ENCODE results near the gene ELSPBP1.

ELSPBP1 gene

GRCh38 chr19:48006762-48007161, 12.3 kb downstream of the ELSPBP1 start:
- H3K27ac ChIP-seq (ENCODE audit: low read length): no peak overlapping the region
- H3K36me3 ChIP-seq (ENCODE audit: insufficient read depth, low read length): no peaks in the 10 kb centered on the region
- ATAC-seq (ENCODE audit: insufficient read depth, low read depth) (no peak), DNase-seq (peak; percentile 8)
- no peaks in the 10 kb centered on the region for H3K79me2 ChIP-seq (ENCODE audit: insufficient read depth, low read length)
- no peaks in the 10 kb centered on the region for H3K9me3 ChIP-seq (ENCODE audit: insufficient read depth, low read length, severe bottlenecking)
- no peaks in the 10 kb centered on the region for H3K4me1 ChIP-seq (ENCODE audit: insufficient read depth, low read length)
- TF ChIP-seq EZH2 (IDR thresholded peaks at IDR 0.05; ENCODE audit: borderline replicate concordance, low read depth, low read length, severe bottlenecking) (no peak), CTCF (IDR thresholded peaks at IDR 0.05; ENCODE audit: borderline replicate concordance, extremely low read depth, low read length, poor library complexity, severe bottlenecking) (peak; percentile 56)
- no peak overlapping the region for H3K9ac ChIP-seq (ENCODE audit: low read depth, low read length)
- H3K4me2 ChIP-seq (ENCODE audit: insufficient read depth, low read length): no peak overlapping the region
- H4K20me1 ChIP-seq (ENCODE audit: insufficient read depth, low read length): no peaks in the 10 kb centered on the region
- H3K27me3 ChIP-seq (ENCODE audit: insufficient read depth, low read length, poor library complexity): no peaks in the 10 kb centered on the region
- no peak overlapping the region for H2AFZ ChIP-seq (ENCODE audit: low read depth, low read length)
- no peak overlapping the region for H3K4me3 ChIP-seq (ENCODE audit: low read depth in 1 of 2, low read length in 2 of 2)

- no peaks in the 10 kb centered on the region for H3K9me3 ChIP-seq (ENCODE audit: insufficient read depth, low read length, severe bottlenecking)
- H3K36me3 ChIP-seq (ENCODE audit: insufficient read depth, low read length): no peaks in the 10 kb centered on the region
- H3K4me2 ChIP-seq (ENCODE audit: insufficient read depth, low read length): no peak overlapping the region
- no peak overlapping the region for H3K27ac ChIP-seq (ENCODE audit: low read length)
- H3K27me3 ChIP-seq (ENCODE audit: insufficient read depth, low read length, poor library complexity): no peaks in the 10 kb centered on the region
- no peaks in the 10 kb centered on the region for H3K79me2 ChIP-seq (ENCODE audit: insufficient read depth, low read length)
- TF ChIP-seq EZH2 (IDR thresholded peaks at IDR 0.05; ENCODE audit: borderline replicate concordance, low read depth, low read length, severe bottlenecking) (no peak), CTCF (IDR thresholded peaks at IDR 0.05; ENCODE audit: borderline replicate concordance, extremely low read depth, low read length, poor library complexity, severe bottlenecking) (no peak)
- H4K20me1 ChIP-seq (ENCODE audit: insufficient read depth, low read length): no peaks in the 10 kb centered on the region
- no peaks in the 10 kb centered on the region for H3K4me1 ChIP-seq (ENCODE audit: insufficient read depth, low read length)
- no peak overlapping the region for H2AFZ ChIP-seq (ENCODE audit: low read depth, low read length)
- ATAC-seq (ENCODE audit: insufficient read depth, low read depth) (no peak), DNase-seq (no peak)
- no peak overlapping the region for H3K4me3 ChIP-seq (ENCODE audit: low read depth in 1 of 2, low read length in 2 of 2)
- H3K9ac ChIP-seq (ENCODE audit: low read depth, low read length): no peak overlapping the region
These were observed 16.7 kb downstream of the ELSPBP1 start for GRCh38 chr19:48010932-48011758.

GRCh38 chr19:48020686-48021085, 26.3 kb downstream of the ELSPBP1 start:
- H3K4me3 ChIP-seq (ENCODE audit: low read depth in 1 of 2, low read length in 2 of 2): no peak overlapping the region
- no peak overlapping the region for H3K4me2 ChIP-seq (ENCODE audit: insufficient read depth, low read length)
- H3K9ac ChIP-seq (ENCODE audit: low read depth, low read length): no peak overlapping the region
- H3K27ac ChIP-seq (ENCODE audit: low read length): no peak overlapping the region
- no peaks in the 10 kb centered on the region for H4K20me1 ChIP-seq (ENCODE audit: insufficient read depth, low read length)
- no peak for TF ChIP-seq EZH2 (IDR thresholded peaks at IDR 0.05; ENCODE audit: borderline replicate concordance, low read depth, low read length, severe bottlenecking)
- no peak for TF ChIP-seq CTCF (IDR thresholded peaks at IDR 0.05; ENCODE audit: borderline replicate concordance, extremely low read depth, low read length, poor library complexity, severe bottlenecking)
- no peaks in the 10 kb centered on the region for H3K4me1 ChIP-seq (ENCODE audit: insufficient read depth, low read length)
- H2AFZ ChIP-seq (ENCODE audit: low read depth, low read length): no peak overlapping the region
- H3K27me3 ChIP-seq (ENCODE audit: insufficient read depth, low read length, poor library complexity): peaks cover 17% of the 10 kb centered on the region
- ATAC-seq (ENCODE audit: insufficient read depth, low read depth) (no peak), DNase-seq (no peak)
- H3K36me3 ChIP-seq (ENCODE audit: insufficient read depth, low read length): no peaks in the 10 kb centered on the region
- H3K9me3 ChIP-seq (ENCODE audit: insufficient read depth, low read length, severe bottlenecking): no peaks in the 10 kb centered on the region
- H3K79me2 ChIP-seq (ENCODE audit: insufficient read depth, low read length): no peaks in the 10 kb centered on the region

All from DND-41 (cell line).